GM12873 (cell line): Measurements from ENCODE around the gene ATP9B.

Source experiments
- TF ChIP-seq, protein P1 (sequence below): IDR thresholded peaks from 2 replicates; pipeline ENCODE4 v1.5.1; 2012; ENCODE audit warnings: low read depth, mild to moderate bottlenecking, moderate library complexity, low read length, control low read depth; ENCODE audit not compliant: insufficient read depth; ENCODE audit errors: missing control alignments

ATP9B gene

DNA sequence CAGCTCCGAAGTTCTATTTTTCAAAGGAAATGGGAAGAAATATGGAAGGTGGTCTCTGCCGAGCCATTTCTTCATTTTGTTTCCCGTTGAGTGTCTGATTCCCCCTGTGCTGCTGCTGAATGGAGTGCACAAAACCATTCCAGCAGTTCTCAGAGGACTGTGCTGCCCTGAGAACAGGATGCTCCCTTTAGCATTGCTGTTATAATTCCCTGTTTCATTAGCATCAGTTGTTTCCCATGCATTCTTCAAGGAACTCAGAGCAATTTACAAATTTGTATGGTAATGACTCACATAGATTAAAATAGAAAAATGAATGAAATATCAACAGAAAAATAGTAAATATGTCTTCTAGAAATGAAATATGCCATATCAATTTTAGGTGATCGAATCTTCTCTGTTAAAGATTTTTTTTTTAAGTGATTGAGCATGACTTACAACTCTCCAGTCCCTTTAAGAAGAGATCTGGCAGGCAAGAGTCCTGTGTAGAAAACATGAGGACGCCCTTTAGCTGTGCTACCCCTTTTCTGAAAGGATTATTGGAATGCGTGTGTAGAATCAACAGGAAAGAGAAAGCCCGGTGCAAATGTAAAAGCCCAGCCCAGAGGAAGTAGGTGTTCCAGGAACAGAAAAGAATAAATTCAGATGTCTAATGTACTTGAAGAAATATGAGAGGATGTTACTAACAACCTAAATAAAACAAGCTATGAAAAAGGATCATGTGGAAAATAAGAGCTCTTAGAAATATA, 118.5 kb downstream of the ATP9B start:
- TF ChIP-seq, protein P1, sequence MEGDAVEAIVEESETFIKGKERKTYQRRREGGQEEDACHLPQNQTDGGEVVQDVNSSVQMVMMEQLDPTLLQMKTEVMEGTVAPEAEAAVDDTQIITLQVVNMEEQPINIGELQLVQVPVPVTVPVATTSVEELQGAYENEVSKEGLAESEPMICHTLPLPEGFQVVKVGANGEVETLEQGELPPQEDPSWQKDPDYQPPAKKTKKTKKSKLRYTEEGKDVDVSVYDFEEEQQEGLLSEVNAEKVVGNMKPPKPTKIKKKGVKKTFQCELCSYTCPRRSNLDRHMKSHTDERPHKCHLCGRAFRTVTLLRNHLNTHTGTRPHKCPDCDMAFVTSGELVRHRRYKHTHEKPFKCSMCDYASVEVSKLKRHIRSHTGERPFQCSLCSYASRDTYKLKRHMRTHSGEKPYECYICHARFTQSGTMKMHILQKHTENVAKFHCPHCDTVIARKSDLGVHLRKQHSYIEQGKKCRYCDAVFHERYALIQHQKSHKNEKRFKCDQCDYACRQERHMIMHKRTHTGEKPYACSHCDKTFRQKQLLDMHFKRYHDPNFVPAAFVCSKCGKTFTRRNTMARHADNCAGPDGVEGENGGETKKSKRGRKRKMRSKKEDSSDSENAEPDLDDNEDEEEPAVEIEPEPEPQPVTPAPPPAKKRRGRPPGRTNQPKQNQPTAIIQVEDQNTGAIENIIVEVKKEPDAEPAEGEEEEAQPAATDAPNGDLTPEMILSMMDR, result no peak

GRCh38 chr18:79191418-79191817, 122.2 kb downstream of the ATP9B start:
- TF ChIP-seq, protein P1, result no peak

DNA sequence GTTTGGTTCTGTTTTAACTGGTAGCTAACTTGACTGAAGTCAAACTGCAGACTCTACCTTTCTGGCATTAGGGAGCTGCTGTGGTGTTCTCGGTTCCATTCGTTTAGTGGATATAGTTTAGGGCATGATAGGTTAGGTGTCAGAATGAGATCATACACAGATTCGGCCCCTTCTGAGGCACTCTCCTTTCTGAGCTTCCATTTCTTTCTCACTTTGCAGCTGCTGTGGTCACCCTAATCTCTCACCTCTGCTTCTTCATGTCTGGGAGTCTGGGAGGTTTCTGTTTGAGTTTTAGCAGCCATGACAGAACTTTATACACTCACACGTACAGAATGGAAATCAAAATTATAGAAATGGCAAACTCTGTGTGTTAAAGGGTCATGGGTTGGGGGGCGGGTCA, 122.8 kb downstream of the ATP9B start:
- TF ChIP-seq, protein P1, result no peak

- TF ChIP-seq, protein P1, result no peak
Measured at GRCh38 chr18:79193826-79194225, 124.6 kb downstream of the ATP9B start.

GRCh38 chr18:79195716-79196683, 126.8 kb downstream of the ATP9B start:
- TF ChIP-seq, protein P1, result no peak

DNA sequence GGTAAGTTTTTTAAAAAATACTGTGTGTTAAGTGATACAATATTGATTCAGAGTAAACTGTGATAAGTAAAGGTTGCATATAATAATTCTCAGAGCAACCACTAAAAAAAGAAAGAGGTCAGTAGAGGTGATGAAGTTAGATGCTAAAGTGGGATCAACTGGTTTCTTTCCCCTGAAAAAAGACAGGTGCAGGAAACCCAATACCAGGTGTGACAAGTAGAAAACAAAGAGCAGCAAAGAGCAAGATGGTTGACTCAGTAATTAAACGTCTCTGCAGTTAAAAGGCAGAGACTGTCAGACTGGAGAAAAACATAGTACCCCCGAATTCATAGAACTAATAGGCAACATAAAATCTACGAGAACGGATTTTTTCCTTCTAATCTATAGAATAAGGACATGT, 128.3 kb downstream of the ATP9B start:
- TF ChIP-seq, protein P1, result no peak

DNA sequence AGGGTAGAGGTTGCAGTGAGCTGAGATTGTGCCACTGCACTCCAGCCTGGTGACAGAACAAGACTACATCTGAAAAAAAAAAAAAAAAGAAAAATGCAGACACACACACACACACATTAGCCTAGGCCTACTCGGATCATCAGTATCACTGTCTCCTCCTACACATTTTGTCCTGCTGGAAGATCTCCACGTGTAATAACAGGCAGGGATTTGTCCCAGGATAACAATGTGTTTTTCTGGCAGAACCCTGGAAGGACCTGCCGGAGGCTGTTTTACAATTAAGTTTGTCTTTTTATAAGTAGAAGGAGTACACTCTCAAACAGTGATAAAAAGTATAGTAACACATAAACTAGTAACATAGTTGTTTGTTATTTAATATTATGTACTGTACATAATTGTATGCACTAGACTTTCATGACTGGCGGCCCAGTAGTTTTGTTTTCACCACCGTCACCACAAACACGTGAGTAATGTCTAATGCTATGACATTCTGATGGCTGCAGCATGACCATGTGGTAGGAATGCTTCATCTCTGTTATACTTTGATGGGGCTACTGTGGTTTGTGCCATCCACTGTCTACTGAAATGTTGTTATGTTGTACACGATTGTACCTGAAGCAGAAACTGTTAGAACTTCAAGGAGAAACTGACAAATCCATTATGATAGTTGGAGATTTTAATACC, 130.6 kb downstream of the ATP9B start:
- TF ChIP-seq, protein P1, result no peak
